Measurements from ENCODE around the gene DCAF12. TPM values are rescaled to one million over a fixed set of nuclear protein-coding genes. Genes with fewer than 3 reads are reported as not detected.

Gene DCAF12
- polyA plus RNA-seq, 1 donor from 2014 or later = 37.7 TPM

DNA sequence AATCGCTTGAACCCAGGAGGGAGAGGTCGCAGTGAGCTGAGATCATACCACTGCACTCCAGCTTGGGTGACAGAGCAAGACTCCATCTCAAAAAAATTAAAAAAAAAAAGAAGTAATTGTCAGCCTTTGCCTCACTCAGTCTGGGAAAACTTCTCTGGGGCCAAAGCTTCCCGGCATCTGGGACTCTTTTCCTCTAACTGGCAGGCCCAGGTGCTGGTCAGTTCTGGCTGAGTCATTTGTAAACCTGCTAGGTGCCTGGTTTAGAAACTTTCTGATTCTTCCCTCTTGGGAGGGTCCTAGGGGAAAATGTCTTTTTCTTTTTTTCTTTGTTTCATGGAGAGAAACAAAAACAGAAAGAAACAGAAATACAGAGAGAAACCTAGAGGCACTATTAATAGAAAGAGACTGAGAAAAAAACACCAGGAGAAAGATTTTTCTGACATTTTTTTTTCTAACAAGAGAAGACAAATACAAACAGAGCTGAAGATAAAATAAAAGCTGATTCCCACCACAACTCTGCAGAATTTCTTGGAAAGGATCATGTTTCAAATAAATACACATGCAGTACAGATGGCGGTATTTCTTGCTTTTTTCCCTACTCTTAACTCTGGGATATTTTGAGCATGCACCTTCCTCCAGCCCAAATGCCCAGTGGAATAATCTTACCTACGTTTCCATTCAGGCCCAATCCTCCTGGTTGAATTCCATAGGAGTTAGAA lies 55.7 kb downstream of the DCAF12 start:
- no peaks in the 10 kb centered on the region for H3K79me2 ChIP-seq (replicated peaks; ENCODE audit: insufficient read depth, low read length)
- no peak overlapping the region for H3K4me2 ChIP-seq (ENCODE audit: low read length)
- no peaks in the 10 kb centered on the region for H3K9me3 ChIP-seq (ENCODE audit: low read length)
- no peak for TF ChIP-seq TAF1 (IDR thresholded peaks at IDR 0.05; ENCODE audit: low read depth)
- TF ChIP-seq RAD21 (conservative IDR thresholded peaks at IDR 0.05) = no peak
- no peak for TF ChIP-seq MXI1 (conservative IDR thresholded peaks at IDR 0.05; ENCODE audit: poor library complexity, severe bottlenecking)
- TF ChIP-seq POLR2AphosphoS5 (IDR thresholded peaks at IDR 0.05) = no peak
- no peak overlapping the region for H3K4me3 ChIP-seq (ENCODE audit: low read length)
- no peaks in the 10 kb centered on the region for H3K27me3 ChIP-seq (ENCODE audit: insufficient read depth, low read depth, low read length)
- H2AFZ ChIP-seq (ENCODE audit: low read depth, low read length) = no peak overlapping the region
- no peaks in the 10 kb centered on the region for H3F3A ChIP-seq (ENCODE audit: insufficient read depth, low read length, poor library complexity, severe bottlenecking)
- H3K27ac ChIP-seq (ENCODE audit: low read length) = no peak overlapping the region
- H3K36me3 ChIP-seq (ENCODE audit: insufficient read depth, low read length) = no peaks in the 10 kb centered on the region
- H3K9me2 ChIP-seq (ENCODE audit: insufficient read depth, low read length) = no peaks in the 10 kb centered on the region
- no peak overlapping the region for H3K9ac ChIP-seq (ENCODE audit: low read length)
- H4K20me1 ChIP-seq (ENCODE audit: insufficient read depth) = no peaks in the 10 kb centered on the region

DNA sequence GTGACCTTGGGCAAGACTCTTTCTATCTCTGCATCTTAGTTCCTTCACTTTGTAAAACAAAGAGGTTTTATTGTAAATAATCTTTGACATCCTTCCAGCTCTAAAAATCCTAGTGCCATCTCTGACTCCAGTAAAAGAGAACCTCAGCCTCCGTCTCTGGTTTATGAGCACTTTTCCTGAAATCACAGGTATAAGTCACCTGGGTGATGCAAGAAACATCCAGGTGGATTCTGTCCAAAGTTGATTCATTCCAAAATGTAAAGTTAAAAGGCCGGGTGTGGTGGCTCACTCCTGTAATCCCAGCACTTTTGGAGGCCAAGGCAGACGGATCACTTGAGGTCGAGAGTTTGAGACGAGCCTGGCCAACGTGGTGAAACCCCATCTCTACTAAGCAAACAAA lies 56.7 kb downstream of the DCAF12 start:
- Histone ChIP-seq H3K9me3 (ENCODE audit: low read length) (no peaks in the 10 kb centered on the region), H3K9me2 (ENCODE audit: insufficient read depth, low read length) (no peaks in the 10 kb centered on the region), H3K4me2 (ENCODE audit: low read length) (no peak overlapping the region), H3K36me3 (ENCODE audit: insufficient read depth, low read length) (no peaks in the 10 kb centered on the region), H3K79me2 (replicated peaks; ENCODE audit: insufficient read depth, low read length) (no peaks in the 10 kb centered on the region), H3K9ac (ENCODE audit: low read length) (no peak overlapping the region), H3K27ac (ENCODE audit: low read length) (no peak overlapping the region), H4K20me1 (ENCODE audit: insufficient read depth) (no peaks in the 10 kb centered on the region), H2AFZ (ENCODE audit: low read depth, low read length) (no peak overlapping the region), H3F3A (ENCODE audit: insufficient read depth, low read length, poor library complexity, severe bottlenecking) (no peaks in the 10 kb centered on the region), H3K27me3 (ENCODE audit: insufficient read depth, low read depth, low read length) (no peaks in the 10 kb centered on the region), H3K4me3 (ENCODE audit: low read length) (no peak overlapping the region)
- TF ChIP-seq EZH2 (IDR thresholded peaks at IDR 0.05; ENCODE audit: borderline replicate concordance, insufficient read depth, low read length, poor library complexity, severe bottlenecking) = no peak

DNA sequence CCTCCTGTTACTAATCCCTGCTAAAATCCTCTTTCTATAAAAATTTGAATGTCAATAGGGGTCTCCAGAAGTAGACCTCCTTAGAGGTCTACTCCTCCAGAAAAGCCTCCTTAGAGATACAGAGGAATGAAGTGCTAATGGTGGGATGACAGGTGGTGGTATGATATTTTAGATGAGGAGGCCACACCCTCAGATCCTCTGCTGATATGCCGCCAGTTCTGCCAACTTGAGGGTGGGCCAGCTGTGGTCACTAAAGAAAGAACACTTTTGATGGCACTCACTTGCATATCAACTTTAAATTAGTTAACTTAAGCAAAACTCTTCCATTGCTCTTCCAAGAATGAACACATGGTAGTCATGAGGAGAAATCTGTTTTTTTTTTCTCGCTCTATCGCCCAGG lies 61.0 kb downstream of the DCAF12 start:
- Histone ChIP-seq H4K20me1 (ENCODE audit: insufficient read depth) (no peaks in the 10 kb centered on the region), H3K27me3 (ENCODE audit: insufficient read depth, low read depth, low read length) (no peaks in the 10 kb centered on the region), H3K27ac (ENCODE audit: low read length) (no peak overlapping the region), H3K4me2 (ENCODE audit: low read length) (no peak overlapping the region), H3K9me3 (ENCODE audit: low read length) (no peaks in the 10 kb centered on the region), H3K9ac (ENCODE audit: low read length) (no peak overlapping the region), H3F3A (ENCODE audit: insufficient read depth, low read length, poor library complexity, severe bottlenecking) (no peaks in the 10 kb centered on the region), H3K79me2 (replicated peaks; ENCODE audit: insufficient read depth, low read length) (no peaks in the 10 kb centered on the region), H3K36me3 (ENCODE audit: insufficient read depth, low read length) (no peaks in the 10 kb centered on the region), H2AFZ (ENCODE audit: low read depth, low read length) (no peak overlapping the region), H3K4me3 (ENCODE audit: low read length) (no peak overlapping the region), H3K9me2 (ENCODE audit: insufficient read depth, low read length) (no peaks in the 10 kb centered on the region)
- TF ChIP-seq SMC3 (conservative IDR thresholded peaks at IDR 0.05; ENCODE audit: poor library complexity) (no peak), POLR2AphosphoS5 (IDR thresholded peaks at IDR 0.05) (no peak), TAF1 (IDR thresholded peaks at IDR 0.05; ENCODE audit: low read depth) (no peak), RAD21 (conservative IDR thresholded peaks at IDR 0.05) (no peak), MXI1 (conservative IDR thresholded peaks at IDR 0.05; ENCODE audit: poor library complexity, severe bottlenecking) (no peak)
- TF ChIP-seq, protein P1, sequence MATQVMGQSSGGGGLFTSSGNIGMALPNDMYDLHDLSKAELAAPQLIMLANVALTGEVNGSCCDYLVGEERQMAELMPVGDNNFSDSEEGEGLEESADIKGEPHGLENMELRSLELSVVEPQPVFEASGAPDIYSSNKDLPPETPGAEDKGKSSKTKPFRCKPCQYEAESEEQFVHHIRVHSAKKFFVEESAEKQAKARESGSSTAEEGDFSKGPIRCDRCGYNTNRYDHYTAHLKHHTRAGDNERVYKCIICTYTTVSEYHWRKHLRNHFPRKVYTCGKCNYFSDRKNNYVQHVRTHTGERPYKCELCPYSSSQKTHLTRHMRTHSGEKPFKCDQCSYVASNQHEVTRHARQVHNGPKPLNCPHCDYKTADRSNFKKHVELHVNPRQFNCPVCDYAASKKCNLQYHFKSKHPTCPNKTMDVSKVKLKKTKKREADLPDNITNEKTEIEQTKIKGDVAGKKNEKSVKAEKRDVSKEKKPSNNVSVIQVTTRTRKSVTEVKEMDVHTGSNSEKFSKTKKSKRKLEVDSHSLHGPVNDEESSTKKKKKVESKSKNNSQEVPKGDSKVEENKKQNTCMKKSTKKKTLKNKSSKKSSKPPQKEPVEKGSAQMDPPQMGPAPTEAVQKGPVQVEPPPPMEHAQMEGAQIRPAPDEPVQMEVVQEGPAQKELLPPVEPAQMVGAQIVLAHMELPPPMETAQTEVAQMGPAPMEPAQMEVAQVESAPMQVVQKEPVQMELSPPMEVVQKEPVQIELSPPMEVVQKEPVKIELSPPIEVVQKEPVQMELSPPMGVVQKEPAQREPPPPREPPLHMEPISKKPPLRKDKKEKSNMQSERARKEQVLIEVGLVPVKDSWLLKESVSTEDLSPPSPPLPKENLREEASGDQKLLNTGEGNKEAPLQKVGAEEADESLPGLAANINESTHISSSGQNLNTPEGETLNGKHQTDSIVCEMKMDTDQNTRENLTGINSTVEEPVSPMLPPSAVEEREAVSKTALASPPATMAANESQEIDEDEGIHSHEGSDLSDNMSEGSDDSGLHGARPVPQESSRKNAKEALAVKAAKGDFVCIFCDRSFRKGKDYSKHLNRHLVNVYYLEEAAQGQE (IDR thresholded peaks at IDR 0.05; ENCODE audit: borderline replicate concordance) = no peak
- TF ChIP-seq, protein P2, sequence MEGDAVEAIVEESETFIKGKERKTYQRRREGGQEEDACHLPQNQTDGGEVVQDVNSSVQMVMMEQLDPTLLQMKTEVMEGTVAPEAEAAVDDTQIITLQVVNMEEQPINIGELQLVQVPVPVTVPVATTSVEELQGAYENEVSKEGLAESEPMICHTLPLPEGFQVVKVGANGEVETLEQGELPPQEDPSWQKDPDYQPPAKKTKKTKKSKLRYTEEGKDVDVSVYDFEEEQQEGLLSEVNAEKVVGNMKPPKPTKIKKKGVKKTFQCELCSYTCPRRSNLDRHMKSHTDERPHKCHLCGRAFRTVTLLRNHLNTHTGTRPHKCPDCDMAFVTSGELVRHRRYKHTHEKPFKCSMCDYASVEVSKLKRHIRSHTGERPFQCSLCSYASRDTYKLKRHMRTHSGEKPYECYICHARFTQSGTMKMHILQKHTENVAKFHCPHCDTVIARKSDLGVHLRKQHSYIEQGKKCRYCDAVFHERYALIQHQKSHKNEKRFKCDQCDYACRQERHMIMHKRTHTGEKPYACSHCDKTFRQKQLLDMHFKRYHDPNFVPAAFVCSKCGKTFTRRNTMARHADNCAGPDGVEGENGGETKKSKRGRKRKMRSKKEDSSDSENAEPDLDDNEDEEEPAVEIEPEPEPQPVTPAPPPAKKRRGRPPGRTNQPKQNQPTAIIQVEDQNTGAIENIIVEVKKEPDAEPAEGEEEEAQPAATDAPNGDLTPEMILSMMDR (IDR thresholded peaks at IDR 0.05; ENCODE audit: poor library complexity, severe bottlenecking) = no peak

Data from neural cell (in vitro differentiated cells).